ENCODE measurements around the gene PLEK.

- TF ChIP-seq POLR2A (IDR thresholded peaks at IDR 0.05; ENCODE audit: low read depth, low read length) (no peak), CTCF (IDR thresholded peaks at IDR 0.05; ENCODE audit: extremely low read depth in 1 of 2, insufficient read depth in 1 of 2, low read depth in 1 of 2, low read length in 2 of 2) (no peak), MYC (IDR thresholded peaks at IDR 0.05; ENCODE audit: low read depth, low read length) (no peak), EZH2 (IDR thresholded peaks at IDR 0.05; ENCODE audit: borderline replicate concordance, low read depth, low read length, severe bottlenecking) (no peak), JUN (IDR thresholded peaks at IDR 0.05; ENCODE audit: borderline replicate concordance, insufficient read depth, insufficient read length, low read depth) (no peak)
Observed at GRCh38 chr2:68403199-68403644, 38.1 kb downstream of the PLEK start.
